Upper lobe of right lung (tissue), 1 donor: Measurements from ENCODE around the gene MID1. TPM values are rescaled to one million over a fixed set of nuclear protein-coding genes. Genes with fewer than 3 reads are reported as not detected.
A peak's percentile ranks its signal among the peaks of the same experiment; 100 is the strongest.

Experiments used
- ATAC-seq: fragments of 200-7000 bp; cut with Tn5 transposase; one replicate; pipeline ENCODE4 v1.9.1; 2020; ENCODE audit warnings: mild to moderate bottlenecking, moderate library complexity
- DNase-seq: peaks from one replicate; pipeline ENCODE4 v3.0.0-alpha.2; 2020
- H3K27ac ChIP-seq: fragments of 200-600 bp; one replicate; pipeline ENCODE4 v1.8.0; 2022
- H3K27me3 ChIP-seq: fragments of 200-600 bp; one replicate; pipeline ENCODE4 v1.8.0; 2022; ENCODE audit warnings: mild to moderate bottlenecking
- H3K36me3 ChIP-seq: fragments of 200-600 bp; one replicate; pipeline ENCODE4 v1.8.0; 2022
- H3K4me1 ChIP-seq: fragments of 200-600 bp; one replicate; pipeline ENCODE4 v1.8.0; 2022
- H3K4me3 ChIP-seq: fragments of 200-600 bp; one replicate; pipeline ENCODE4 v1.8.0; 2022; ENCODE audit warnings: mild to moderate bottlenecking
- H3K9me3 ChIP-seq: fragments of 200-600 bp; one replicate; pipeline ENCODE4 v1.8.0; 2022
- intact Hi-C: fragments of 100-400 bp; cut with DNase I; formaldehyde crosslinking; loops from one replicate; pipeline ENCODE4 v1.11.0; 2022
- long read RNA-seq: library from polyadenylated mRNA; unstranded; transcript quantifications from one replicate; pipeline ENCODE4 v2.0.0, GENCODE V29; 2021
- total RNA-seq: library from RNA; stranded (reverse); fragmentation: NEBNext Ultra II Directional; extraction: Animal tissue kit (Norgen Biotek cat#: 25700); gene quantifications from one replicate; pipeline ENCODE4 v1.2.1, GENCODE V29; 2021
- TF ChIP-seq, protein P1 (sequence below): fragments of 200-600 bp; IDR thresholded peaks from one replicate; pipeline ENCODE4 v1.8.0; 2022; ENCODE audit warnings: antibody characterized with exemption
- donor health status: DM: no; HTN: yes; CAD: no; lungs with severe emphysema.

MID1 gene
- total RNA-seq, result 24.5 TPM
- long read RNA-seq, full-length matches to known transcripts, result 16 of 32 reads
- long read RNA-seq, partial matches to known transcripts, result 3 of 32 reads
- long read RNA-seq, other reads (novel, unspliced or antisense), result 13 of 32 reads

DNA sequence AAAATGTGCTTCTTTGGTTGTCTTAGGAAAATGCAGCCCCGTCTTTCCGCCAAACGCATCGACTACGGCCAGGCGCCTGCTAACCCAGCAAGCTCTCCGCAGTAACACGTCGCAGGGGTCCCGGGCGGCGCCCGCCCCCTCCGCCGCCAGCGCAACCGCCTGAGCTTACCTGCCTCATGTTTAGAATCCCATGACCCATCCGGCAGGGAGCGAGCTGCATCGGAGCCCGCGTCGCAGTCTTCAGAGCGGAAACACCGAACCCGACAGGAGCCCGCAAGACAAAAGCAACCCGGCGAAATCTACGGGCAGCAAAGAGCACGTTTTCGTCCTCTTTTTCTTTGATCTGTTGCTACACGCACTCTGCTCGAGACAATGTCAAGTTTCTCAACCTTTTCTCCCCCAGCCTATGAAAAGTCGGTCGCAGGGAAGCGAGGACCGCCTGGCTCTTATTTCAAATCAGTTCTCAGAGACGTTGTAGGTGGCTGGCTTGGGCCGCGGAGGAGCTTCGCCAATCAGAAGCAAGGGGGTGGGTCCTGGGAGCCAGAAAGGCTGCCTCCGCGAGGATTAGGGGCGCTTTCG lies at the start of gene MID1:
MID1 (minus strand) TSS at position 465 of the 579 bp plus-strand sequence. CDS start 53,038 bp downstream, outside the sequence.
- TF ChIP-seq, protein P1, sequence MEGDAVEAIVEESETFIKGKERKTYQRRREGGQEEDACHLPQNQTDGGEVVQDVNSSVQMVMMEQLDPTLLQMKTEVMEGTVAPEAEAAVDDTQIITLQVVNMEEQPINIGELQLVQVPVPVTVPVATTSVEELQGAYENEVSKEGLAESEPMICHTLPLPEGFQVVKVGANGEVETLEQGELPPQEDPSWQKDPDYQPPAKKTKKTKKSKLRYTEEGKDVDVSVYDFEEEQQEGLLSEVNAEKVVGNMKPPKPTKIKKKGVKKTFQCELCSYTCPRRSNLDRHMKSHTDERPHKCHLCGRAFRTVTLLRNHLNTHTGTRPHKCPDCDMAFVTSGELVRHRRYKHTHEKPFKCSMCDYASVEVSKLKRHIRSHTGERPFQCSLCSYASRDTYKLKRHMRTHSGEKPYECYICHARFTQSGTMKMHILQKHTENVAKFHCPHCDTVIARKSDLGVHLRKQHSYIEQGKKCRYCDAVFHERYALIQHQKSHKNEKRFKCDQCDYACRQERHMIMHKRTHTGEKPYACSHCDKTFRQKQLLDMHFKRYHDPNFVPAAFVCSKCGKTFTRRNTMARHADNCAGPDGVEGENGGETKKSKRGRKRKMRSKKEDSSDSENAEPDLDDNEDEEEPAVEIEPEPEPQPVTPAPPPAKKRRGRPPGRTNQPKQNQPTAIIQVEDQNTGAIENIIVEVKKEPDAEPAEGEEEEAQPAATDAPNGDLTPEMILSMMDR, result no peak
- no peaks in the 10 kb centered on the region for H3K36me3 ChIP-seq
- DNase-seq (peak; percentile 80), ATAC-seq (peak; percentile 91)
- H3K27ac ChIP-seq, result peak within 1 kb of the TSS; percentile 66
- peak within 1 kb of the TSS; percentile 52 for H3K4me3 ChIP-seq
- no peaks in the 10 kb centered on the region for H3K4me1 ChIP-seq
- intact Hi-C loops, result no loop called here
- H3K9me3 ChIP-seq, result no peaks in the 10 kb centered on the region
- H3K27me3 ChIP-seq, result no peaks in the 10 kb centered on the region

GRCh38 chrX:10667143-10667542 lies 46.8 kb upstream of the MID1 start:
- ATAC-seq (no peak), DNase-seq (no peak)
- intact Hi-C loops, result no loop called here
- Histone ChIP-seq H3K9me3 (no peaks in the 10 kb centered on the region), H3K27me3 (no peaks in the 10 kb centered on the region), H3K4me1 (no peaks in the 10 kb centered on the region), H3K4me3 (no peak overlapping the region), H3K27ac (no peak overlapping the region), H3K36me3 (no peaks in the 10 kb centered on the region)
- TF ChIP-seq, protein P1, result no peak

GRCh38 chrX:10666102-10666501 lies 45.7 kb upstream of the MID1 start:
- ATAC-seq, result no peak
- H3K4me3 ChIP-seq, result no peak overlapping the region
- no peaks in the 10 kb centered on the region for H3K36me3 ChIP-seq
- H3K4me1 ChIP-seq, result no peaks in the 10 kb centered on the region
- TF ChIP-seq, protein P1, result no peak
- no peaks in the 10 kb centered on the region for H3K9me3 ChIP-seq
- DNase-seq, result no peak
- H3K27me3 ChIP-seq, result no peaks in the 10 kb centered on the region
- no peak overlapping the region for H3K27ac ChIP-seq
- intact Hi-C loops, result no loop called here

DNA sequence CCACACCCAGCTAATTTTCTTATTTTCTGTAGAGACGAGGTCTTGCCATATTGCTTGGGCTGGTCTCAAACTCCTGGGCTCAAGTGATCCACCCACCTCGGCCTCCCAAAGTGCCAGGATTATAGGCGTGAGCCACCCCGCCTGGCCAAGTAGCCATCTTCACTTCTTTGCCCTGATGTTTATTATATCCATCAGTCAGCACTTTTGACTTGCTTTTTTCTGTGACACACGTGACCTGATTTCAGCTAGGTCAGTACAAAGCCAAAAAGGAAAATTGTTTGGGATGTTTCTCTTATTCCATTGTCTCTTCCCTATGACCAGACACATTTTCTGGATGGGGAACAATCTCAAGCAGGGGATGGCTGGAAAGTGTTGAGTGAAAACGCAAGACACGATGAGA lies 45.3 kb upstream of the MID1 start:
- no peaks in the 10 kb centered on the region for H3K4me1 ChIP-seq
- DNase-seq (no peak), ATAC-seq (no peak)
- no peaks in the 10 kb centered on the region for H3K9me3 ChIP-seq
- TF ChIP-seq, protein P1, result no peak
- H3K4me3 ChIP-seq, result no peak overlapping the region
- no peaks in the 10 kb centered on the region for H3K27me3 ChIP-seq
- no peak overlapping the region for H3K27ac ChIP-seq
- H3K36me3 ChIP-seq, result no peaks in the 10 kb centered on the region
- intact Hi-C loops, result no loop called here

DNA sequence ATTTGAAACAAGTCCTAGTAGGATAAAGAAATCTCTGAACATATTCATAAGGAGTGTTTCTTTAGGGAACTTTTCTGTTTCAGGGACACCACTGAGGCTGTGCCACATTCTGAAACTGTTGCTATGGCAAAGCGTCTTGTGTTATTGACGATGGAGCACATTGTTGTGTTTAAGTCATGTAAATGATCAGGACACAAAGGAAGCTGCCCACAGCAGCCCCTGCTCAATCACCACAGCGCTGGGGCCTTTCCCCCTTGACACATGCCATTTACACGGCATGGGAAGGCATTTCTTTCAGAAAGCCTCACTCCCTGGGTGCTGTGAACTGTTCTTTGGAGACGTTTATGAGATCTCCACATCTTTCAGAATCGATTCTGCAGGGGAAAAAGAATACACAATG lies 39.8 kb upstream of the MID1 start:
- DNase-seq (no peak), ATAC-seq (no peak)
- intact Hi-C loops, result no loop called here
- no peaks in the 10 kb centered on the region for H3K4me1 ChIP-seq
- TF ChIP-seq, protein P1, result no peak
- no peaks in the 10 kb centered on the region for H3K27me3 ChIP-seq
- H3K36me3 ChIP-seq, result no peaks in the 10 kb centered on the region
- H3K27ac ChIP-seq, result no peak overlapping the region
- H3K9me3 ChIP-seq, result no peaks in the 10 kb centered on the region
- H3K4me3 ChIP-seq, result no peak overlapping the region
